GM06990 (cell line): Measurements from ENCODE around the gene GPC6.

Experiments
- DNase-seq: peaks from one replicate; pipeline ENCODE4 v3.0.0-alpha.2; 2011; ENCODE audit not compliant: insufficient read length; ENCODE audit errors: extremely low read depth
- H3K27me3 ChIP-seq: replicated peaks from 2 replicates; pipeline ENCODE4 v1.6.0; 2011; ENCODE audit warnings: low read length; ENCODE audit not compliant: control insufficient read depth, insufficient read depth
- H3K36me3 ChIP-seq: 2 replicates; pipeline ENCODE4 v1.5.1; 2011; ENCODE audit warnings: low read length; ENCODE audit not compliant: control insufficient read depth, insufficient read depth
- H3K4me3 ChIP-seq: replicated peaks from 2 replicates; pipeline ENCODE4 v1.5.1; 2011; ENCODE audit warnings: low read depth, mild to moderate bottlenecking, control low read depth, low read length
- CTCF ChIP-seq: IDR thresholded peaks from 2 replicates; pipeline ENCODE4 v1.5.1; 2011; ENCODE audit warnings: low read length, control low read depth, mild to moderate bottlenecking, inconsistent platforms; ENCODE audit not compliant: insufficient read depth, poor library complexity, severe bottlenecking

Gene GPC6

GRCh38 chr13:93286047-93286446, 59.4 kb downstream of the GPC6 start:
- H3K36me3 ChIP-seq, result no peaks in the 10 kb centered on the region
- H3K27me3 ChIP-seq, result no peaks in the 10 kb centered on the region
- no peak overlapping the region for H3K4me3 ChIP-seq
- no peak for DNase-seq
- TF ChIP-seq CTCF, result no peak

- Histone ChIP-seq H3K27me3 (no peaks in the 10 kb centered on the region), H3K4me3 (no peak overlapping the region), H3K36me3 (no peaks in the 10 kb centered on the region)
- TF ChIP-seq CTCF, result no peak
- no peak for DNase-seq
Observed at GRCh38 chr13:93289053-93289452, 62.4 kb downstream of the GPC6 start.

GRCh38 chr13:93289842-93290241, 63.2 kb downstream of the GPC6 start:
- TF ChIP-seq CTCF, result no peak
- DNase-seq, result no peak
- H3K4me3 ChIP-seq, result no peak overlapping the region
- H3K36me3 ChIP-seq, result no peaks in the 10 kb centered on the region
- no peaks in the 10 kb centered on the region for H3K27me3 ChIP-seq

- TF ChIP-seq CTCF, result no peak
- no peak for DNase-seq
- H3K27me3 ChIP-seq, result no peaks in the 10 kb centered on the region
- no peaks in the 10 kb centered on the region for H3K36me3 ChIP-seq
- no peak overlapping the region for H3K4me3 ChIP-seq
Observed at GRCh38 chr13:93290503-93290902, 63.9 kb downstream of the GPC6 start.

GRCh38 chr13:93292366-93292765, 65.8 kb downstream of the GPC6 start:
- DNase-seq, result no peak
- no peak for TF ChIP-seq CTCF
- Histone ChIP-seq H3K4me3 (no peak overlapping the region), H3K36me3 (no peaks in the 10 kb centered on the region), H3K27me3 (no peaks in the 10 kb centered on the region)

- Histone ChIP-seq H3K4me3 (no peak overlapping the region), H3K27me3 (no peaks in the 10 kb centered on the region), H3K36me3 (no peaks in the 10 kb centered on the region)
- no peak for DNase-seq
- no peak for TF ChIP-seq CTCF
Observed at GRCh38 chr13:93293710-93294109, 67.1 kb downstream of the GPC6 start.
